ENCODE measurements around the gene EEPD1.
"Not testable (repeated sequence)": the region's sequence is repeated elsewhere in the genome, so short reads cannot be mapped to it uniquely, and the experiment has no call there.

DNA sequence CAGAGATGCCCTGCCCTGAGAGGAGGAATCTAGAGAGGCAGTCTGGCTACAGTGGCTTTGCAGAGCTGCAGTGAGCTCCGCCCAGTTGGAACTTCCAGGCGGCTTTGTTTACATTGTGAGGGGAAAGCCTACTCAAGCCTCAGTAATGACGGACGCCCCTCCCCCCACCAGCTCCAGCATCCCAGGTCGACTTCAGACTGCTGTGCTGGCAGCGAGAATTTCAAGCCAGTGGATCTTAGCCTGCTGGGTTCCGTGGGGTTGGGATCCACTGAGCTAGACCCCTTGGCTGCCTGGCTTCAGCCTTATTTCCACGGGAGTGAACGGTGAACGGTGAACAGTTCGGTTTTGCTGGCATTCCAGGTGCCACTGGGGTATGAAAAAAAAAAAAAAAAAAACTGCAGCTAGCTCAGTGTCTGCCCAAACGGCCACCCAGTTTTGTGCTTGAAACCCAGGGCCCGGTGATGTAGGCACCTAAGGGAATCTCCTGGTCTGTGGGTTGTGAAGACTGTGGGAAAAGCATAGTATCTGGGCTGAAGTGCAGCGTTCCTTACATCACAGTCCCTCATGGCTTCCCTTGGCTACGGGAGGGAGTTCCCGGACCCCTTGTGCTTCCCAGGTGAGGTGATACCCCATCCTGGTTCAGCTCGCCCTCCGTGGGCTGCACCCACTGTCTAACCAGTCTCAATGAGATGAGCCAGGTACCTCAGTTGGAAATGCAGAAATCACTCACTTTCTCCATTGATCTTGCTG lies 105.6 kb downstream of the EEPD1 start:
- TF ChIP-seq, protein P1, sequence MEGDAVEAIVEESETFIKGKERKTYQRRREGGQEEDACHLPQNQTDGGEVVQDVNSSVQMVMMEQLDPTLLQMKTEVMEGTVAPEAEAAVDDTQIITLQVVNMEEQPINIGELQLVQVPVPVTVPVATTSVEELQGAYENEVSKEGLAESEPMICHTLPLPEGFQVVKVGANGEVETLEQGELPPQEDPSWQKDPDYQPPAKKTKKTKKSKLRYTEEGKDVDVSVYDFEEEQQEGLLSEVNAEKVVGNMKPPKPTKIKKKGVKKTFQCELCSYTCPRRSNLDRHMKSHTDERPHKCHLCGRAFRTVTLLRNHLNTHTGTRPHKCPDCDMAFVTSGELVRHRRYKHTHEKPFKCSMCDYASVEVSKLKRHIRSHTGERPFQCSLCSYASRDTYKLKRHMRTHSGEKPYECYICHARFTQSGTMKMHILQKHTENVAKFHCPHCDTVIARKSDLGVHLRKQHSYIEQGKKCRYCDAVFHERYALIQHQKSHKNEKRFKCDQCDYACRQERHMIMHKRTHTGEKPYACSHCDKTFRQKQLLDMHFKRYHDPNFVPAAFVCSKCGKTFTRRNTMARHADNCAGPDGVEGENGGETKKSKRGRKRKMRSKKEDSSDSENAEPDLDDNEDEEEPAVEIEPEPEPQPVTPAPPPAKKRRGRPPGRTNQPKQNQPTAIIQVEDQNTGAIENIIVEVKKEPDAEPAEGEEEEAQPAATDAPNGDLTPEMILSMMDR (IDR thresholded peaks at IDR 0.05) = not testable (repeated sequence)
- not testable (repeated sequence) for TF ChIP-seq POLR2A (IDR thresholded peaks at IDR 0.05)

Data from Peyer's patch (tissue), 4 donors.